HCT116 (cell line): ENCODE results near the gene ADGRA3. TPM values are rescaled to one million over a fixed set of nuclear protein-coding genes. Genes with fewer than 3 reads are reported as not detected.

Experiments used
- ATAC-seq: fragments of 200-7000 bp; cut with Tn5 transposase; 2 replicates; pipeline ENCODE4 v1.9.1; 2020; ENCODE audit warnings: mild to moderate bottlenecking, moderate library complexity
- BruUV-seq: library from RNA; stranded (reverse); fragments of 400-500 nt; replicated peaks from 2 replicates; lab custom pipeline; 2021; lab: Mats Ljungman, UMichigan
- CTCF ChIA-PET: fragments of 300-600 bp; sonication (Branson Sonifier 250); formaldehyde crosslinking; loops from one replicate; lab custom pipeline; 2021; ENCODE audit warnings: antibody characterized with exemption; lab: Charles Lee
- POLR2A ChIA-PET: fragments of 300-600, 350-600 bp; sonication (Branson Sonifier 250); formaldehyde crosslinking; loops from one replicate; lab custom pipeline; 2021; ENCODE audit warnings: antibody characterized with exemption; lab: Charles Lee
- RAD21 ChIA-PET, 2 experiments: fragments of 300-600 bp; sonication (Branson Sonifier 250); formaldehyde crosslinking; loops; one replicate each; lab custom pipeline; 2023; ENCODE audit warnings: low total read pairs in 2 of 2; ENCODE audit not compliant: uncharacterized antibody in 2 of 2, unreplicated experiment in 2 of 2, low non-redundant PET in 1 of 2; lab: Charles Lee
- DNase-seq: peaks from one replicate; pipeline ENCODE4 v3.0.0-alpha.2; 2010; ENCODE audit warnings: low read depth, low spot score
- H2AFZ ChIP-seq: fragments of 200-600 bp; shearing (Covaris generic), sonication (generic); 2 replicates; pipeline ENCODE4 v1.6.1; 2017; ENCODE audit warnings: low read depth, mixed run types, mixed read lengths, antibody characterized with exemption, low read length; ENCODE audit not compliant: poor library complexity, severe bottlenecking
- H3K27ac ChIP-seq: 2 replicates; pipeline ENCODE4 v1.5.1; 2012; ENCODE audit warnings: low read depth, low read length
- H3K27me3 ChIP-seq: fragments of 200-600 bp; sonication (generic); 2 replicates; pipeline ENCODE4 v1.6.1; 2016; ENCODE audit warnings: mixed run types, low read length, mixed read lengths; ENCODE audit not compliant: insufficient read depth
- H3K36me3 ChIP-seq, 2 experiments: fragments of 200-500 bp in 1 of 2; fragments of 200-600 bp in 1 of 2; sonication (Bioruptor generic) in 1 of 2; sonication (generic) in 1 of 2; 2 replicates each; pipeline versions ENCODE4 v1.5.1 to v1.6.1; 2014 to 2016; ENCODE audit warnings: low read length in 2 of 2, inconsistent platforms in 1 of 2, mixed read lengths in 1 of 2, mixed run types in 1 of 2; ENCODE audit not compliant: insufficient read depth in 2 of 2, control insufficient read depth in 1 of 2
- H3K4me1 ChIP-seq, 2 experiments: fragments of 200-600 bp in 1 of 2; sonication (generic) in 1 of 2; 2 replicates each; pipeline versions ENCODE4 v1.5.1 to v1.6.1; 2012 to 2017; ENCODE audit warnings: low read length in 2 of 2, inconsistent platforms in 1 of 2, mild to moderate bottlenecking in 1 of 2, mixed read lengths in 1 of 2, mixed run types in 1 of 2, moderate library complexity in 1 of 2; ENCODE audit not compliant: insufficient read depth in 2 of 2, control insufficient read depth in 1 of 2
- H3K4me2 ChIP-seq: fragments of 200-600 bp; sonication (generic); 2 replicates; pipeline ENCODE4 v1.6.1; 2017; ENCODE audit warnings: mixed run types, low read length, mixed read lengths
- H3K4me3 ChIP-seq, 2 experiments: fragments of 200-600 bp in 1 of 2; sonication (generic) in 1 of 2; replicated peaks in 1 of 2; 2 replicates each; pipeline ENCODE4 v1.5.1; 2011 to 2016; ENCODE audit warnings: low read length in 2 of 2, control low read depth in 1 of 2, low read depth in 1 of 2, mild to moderate bottlenecking in 1 of 2, mixed read lengths in 1 of 2, mixed run types in 1 of 2
- H3K79me2 ChIP-seq: fragments of 200-600 bp; sonication (generic); 2 replicates; pipeline ENCODE4 v1.6.1; 2017; ENCODE audit warnings: mild to moderate bottlenecking, mixed run types, low read length, moderate library complexity, mixed read lengths; ENCODE audit not compliant: insufficient read depth
- H3K9ac ChIP-seq: fragments of 200-600 bp; sonication (generic); 2 replicates; pipeline ENCODE4 v1.6.1; 2016; ENCODE audit warnings: low read length, mixed read lengths
- H3K9me2 ChIP-seq: fragments of 200-600 bp; sonication (generic), shearing (Covaris generic); 2 replicates; pipeline ENCODE4 v1.6.1; 2017; ENCODE audit warnings: mixed run types, mild to moderate bottlenecking, moderate library complexity; ENCODE audit not compliant: insufficient read depth
- H3K9me3 ChIP-seq, 2 experiments: fragments of 200-500 bp in 1 of 2; fragments of 200-600 bp in 1 of 2; sonication (Bioruptor generic) in 1 of 2; sonication (generic) in 1 of 2; 2 replicates each; pipeline ENCODE4 v1.6.1; 2014 to 2017; ENCODE audit warnings: low read length in 2 of 2, mixed read lengths in 2 of 2, inconsistent platforms in 1 of 2, low read depth in 1 of 2, mild to moderate bottlenecking in 1 of 2, mixed run types in 1 of 2, moderate library complexity in 1 of 2; ENCODE audit not compliant: control insufficient read depth in 1 of 2, insufficient read depth in 1 of 2
- H4K20me1 ChIP-seq: fragments of 200-600 bp; sonication (generic), shearing (Covaris generic); 2 replicates; pipeline ENCODE4 v1.6.1; 2017; ENCODE audit warnings: mixed run types, mild to moderate bottlenecking, moderate library complexity; ENCODE audit not compliant: insufficient read depth
- JUND ChIP-seq: IDR thresholded peaks from 2 replicates; pipeline ENCODE4 v1.6.1; 2012
- POLR2AphosphoS5 ChIP-seq: IDR thresholded peaks from 2 replicates; pipeline ENCODE4 v1.6.1; 2011; ENCODE audit warnings: mild to moderate bottlenecking, low read depth, low read length, moderate library complexity
- REST ChIP-seq: IDR thresholded peaks from 2 replicates; pipeline ENCODE4 v1.6.1; 2012; ENCODE audit warnings: low read depth
- SIN3A ChIP-seq: IDR thresholded peaks from 2 replicates; pipeline ENCODE4 v1.6.1; 2012; ENCODE audit warnings: low read depth
- TCF7L2 ChIP-seq: IDR thresholded peaks from 2 replicates; pipeline ENCODE4 v1.7.0; 2011; ENCODE audit warnings: borderline replicate concordance, inconsistent platforms; ENCODE audit not compliant: insufficient read depth, insufficient read length; ENCODE audit errors: extremely low read depth
- YY1 ChIP-seq: IDR thresholded peaks from 2 replicates; pipeline ENCODE4 v1.6.1; 2011; ENCODE audit warnings: low read length, low read depth, moderate library complexity, mild to moderate bottlenecking; ENCODE audit not compliant: insufficient replicate concordance; ENCODE audit errors: extremely low read depth
- intact Hi-C: fragments of 100-400 bp; cut with micrococcal nuclease; formaldehyde crosslinking; loops from 2 replicates; pipeline ENCODE4 v1.10.0; 2022
- total RNA-seq: library from RNA; stranded (reverse); gene quantifications from one replicate; pipeline ENCODE4 v1.2.1, GENCODE V29; 2021; ENCODE audit not compliant: unreplicated experiment

The ADGRA3 gene
- total RNA-seq, 1 experiment from 2014 or later = 43.0 TPM

GRCh38 chr4:22486276-22486675 lies 29.6 kb downstream of the ADGRA3 start:
- POLR2A ChIA-PET = no interaction called here
- no peak for TF ChIP-seq JUND
- TF ChIP-seq YY1 = no peak
- TF ChIP-seq TCF7L2 = no peak
- TF ChIP-seq POLR2AphosphoS5 = no peak
- TF ChIP-seq, all 23 proteins: peak for 0
- H3K9ac ChIP-seq = no peak overlapping the region
- no peaks in the 10 kb centered on the region for H3K27me3 ChIP-seq
- H3K27ac ChIP-seq = no peak overlapping the region
- H4K20me1 ChIP-seq = 0 out of 2 replicates have a peak, but pooled peaks cover 4% of the 10 kb centered on the region
- no peak for DNase-seq
- no peak for ATAC-seq
- H3K4me1 ChIP-seq = peaks cover 6 to 9% of the 10 kb centered on the region in 2 experiments; a peak in 2 of 4 replicates
- RAD21 ChIA-PET = no interaction called here
- H3K79me2 ChIP-seq = peaks cover 97% of the 10 kb centered on the region
- no peaks in the 10 kb centered on the region for H3K36me3 ChIP-seq
- no peak overlapping the region for H3K4me2 ChIP-seq
- H3K4me3 ChIP-seq = no peak overlapping the region
- H3K9me2 ChIP-seq = no peaks in the 10 kb centered on the region
- H2AFZ ChIP-seq = no peak overlapping the region
- no TSS peak for BruUV-seq
- intact Hi-C loops = no loop called here
- no peaks in the 10 kb centered on the region for H3K9me3 ChIP-seq
- CTCF ChIA-PET = no interaction called here

GRCh38 chr4:22485737-22486136 lies 30.1 kb downstream of the ADGRA3 start:
- H3K4me1 ChIP-seq = peaks cover 6 to 9% of the 10 kb centered on the region in 2 experiments; a peak in 2 of 4 replicates
- no peak overlapping the region for H3K4me2 ChIP-seq
- POLR2A ChIA-PET = no interaction called here
- H3K27ac ChIP-seq = no peak overlapping the region
- RAD21 ChIA-PET = no interaction called here
- DNase-seq (no peak), ATAC-seq (no peak)
- no peaks in the 10 kb centered on the region for H3K9me2 ChIP-seq
- 0 out of 2 replicates have a peak, but pooled peaks cover 3% of the 10 kb centered on the region for H4K20me1 ChIP-seq
- H3K27me3 ChIP-seq = no peaks in the 10 kb centered on the region
- TF ChIP-seq REST = no peak
- TF ChIP-seq SIN3A = no peak
- TF ChIP-seq YY1 = no peak
- H3K36me3 ChIP-seq = no peaks in the 10 kb centered on the region
- no TSS peak for BruUV-seq
- intact Hi-C loops = no loop called here
- H2AFZ ChIP-seq = no peak overlapping the region
- peaks cover 97% of the 10 kb centered on the region for H3K79me2 ChIP-seq
- H3K9me3 ChIP-seq = no peaks in the 10 kb centered on the region
- H3K9ac ChIP-seq = no peak overlapping the region
- H3K4me3 ChIP-seq = no peak overlapping the region
- CTCF ChIA-PET = no interaction called here
